HCT116 (cell line): ENCODE results near the gene EFL1. TPM values are rescaled to one million over a fixed set of nuclear protein-coding genes. Genes with fewer than 3 reads are reported as not detected.

Experiments
- ATAC-seq: fragments of 200-7000 bp; cut with Tn5 transposase; 2 replicates; pipeline ENCODE4 v1.9.1; 2020; ENCODE audit warnings: mild to moderate bottlenecking, moderate library complexity
- BruUV-seq: library from RNA; stranded (reverse); fragments of 400-500 nt; replicated peaks from 2 replicates; lab custom pipeline; 2021; lab: Mats Ljungman, UMichigan
- CTCF ChIA-PET: fragments of 300-600 bp; sonication (Branson Sonifier 250); formaldehyde crosslinking; loops from one replicate; lab custom pipeline; 2021; ENCODE audit warnings: antibody characterized with exemption; lab: Charles Lee
- POLR2A ChIA-PET: fragments of 300-600, 350-600 bp; sonication (Branson Sonifier 250); formaldehyde crosslinking; loops from one replicate; lab custom pipeline; 2021; ENCODE audit warnings: antibody characterized with exemption; lab: Charles Lee
- RAD21 ChIA-PET, 2 experiments: fragments of 300-600 bp; sonication (Branson Sonifier 250); formaldehyde crosslinking; loops; one replicate each; lab custom pipeline; 2023; ENCODE audit warnings: low total read pairs in 2 of 2; ENCODE audit not compliant: uncharacterized antibody in 2 of 2, unreplicated experiment in 2 of 2, low non-redundant PET in 1 of 2; lab: Charles Lee
- DNase-seq: peaks from one replicate; pipeline ENCODE4 v3.0.0-alpha.2; 2010; ENCODE audit warnings: low read depth, low spot score
- H2AFZ ChIP-seq: fragments of 200-600 bp; shearing (Covaris generic), sonication (generic); 2 replicates; pipeline ENCODE4 v1.6.1; 2017; ENCODE audit warnings: low read depth, mixed run types, mixed read lengths, antibody characterized with exemption, low read length; ENCODE audit not compliant: poor library complexity, severe bottlenecking
- H3K27ac ChIP-seq: 2 replicates; pipeline ENCODE4 v1.5.1; 2012; ENCODE audit warnings: low read depth, low read length
- H3K27me3 ChIP-seq: fragments of 200-600 bp; sonication (generic); 2 replicates; pipeline ENCODE4 v1.6.1; 2016; ENCODE audit warnings: mixed run types, low read length, mixed read lengths; ENCODE audit not compliant: insufficient read depth
- H3K36me3 ChIP-seq, 2 experiments: fragments of 200-500 bp in 1 of 2; fragments of 200-600 bp in 1 of 2; sonication (Bioruptor generic) in 1 of 2; sonication (generic) in 1 of 2; 2 replicates each; pipeline versions ENCODE4 v1.5.1 to v1.6.1; 2014 to 2016; ENCODE audit warnings: low read length in 2 of 2, inconsistent platforms in 1 of 2, mixed read lengths in 1 of 2, mixed run types in 1 of 2; ENCODE audit not compliant: insufficient read depth in 2 of 2, control insufficient read depth in 1 of 2
- H3K4me1 ChIP-seq, 2 experiments: fragments of 200-600 bp in 1 of 2; sonication (generic) in 1 of 2; 2 replicates each; pipeline versions ENCODE4 v1.5.1 to v1.6.1; 2012 to 2017; ENCODE audit warnings: low read length in 2 of 2, inconsistent platforms in 1 of 2, mild to moderate bottlenecking in 1 of 2, mixed read lengths in 1 of 2, mixed run types in 1 of 2, moderate library complexity in 1 of 2; ENCODE audit not compliant: insufficient read depth in 2 of 2, control insufficient read depth in 1 of 2
- H3K4me2 ChIP-seq: fragments of 200-600 bp; sonication (generic); 2 replicates; pipeline ENCODE4 v1.6.1; 2017; ENCODE audit warnings: mixed run types, low read length, mixed read lengths
- H3K4me3 ChIP-seq, 2 experiments: fragments of 200-600 bp in 1 of 2; sonication (generic) in 1 of 2; replicated peaks in 1 of 2; 2 replicates each; pipeline ENCODE4 v1.5.1; 2011 to 2016; ENCODE audit warnings: low read length in 2 of 2, control low read depth in 1 of 2, low read depth in 1 of 2, mild to moderate bottlenecking in 1 of 2, mixed read lengths in 1 of 2, mixed run types in 1 of 2
- H3K79me2 ChIP-seq: fragments of 200-600 bp; sonication (generic); 2 replicates; pipeline ENCODE4 v1.6.1; 2017; ENCODE audit warnings: mild to moderate bottlenecking, mixed run types, low read length, moderate library complexity, mixed read lengths; ENCODE audit not compliant: insufficient read depth
- H3K9ac ChIP-seq: fragments of 200-600 bp; sonication (generic); 2 replicates; pipeline ENCODE4 v1.6.1; 2016; ENCODE audit warnings: low read length, mixed read lengths
- H3K9me2 ChIP-seq: fragments of 200-600 bp; sonication (generic), shearing (Covaris generic); 2 replicates; pipeline ENCODE4 v1.6.1; 2017; ENCODE audit warnings: mixed run types, mild to moderate bottlenecking, moderate library complexity; ENCODE audit not compliant: insufficient read depth
- H3K9me3 ChIP-seq, 2 experiments: fragments of 200-500 bp in 1 of 2; fragments of 200-600 bp in 1 of 2; sonication (Bioruptor generic) in 1 of 2; sonication (generic) in 1 of 2; 2 replicates each; pipeline ENCODE4 v1.6.1; 2014 to 2017; ENCODE audit warnings: low read length in 2 of 2, mixed read lengths in 2 of 2, inconsistent platforms in 1 of 2, low read depth in 1 of 2, mild to moderate bottlenecking in 1 of 2, mixed run types in 1 of 2, moderate library complexity in 1 of 2; ENCODE audit not compliant: control insufficient read depth in 1 of 2, insufficient read depth in 1 of 2
- H4K20me1 ChIP-seq: fragments of 200-600 bp; sonication (generic), shearing (Covaris generic); 2 replicates; pipeline ENCODE4 v1.6.1; 2017; ENCODE audit warnings: mixed run types, mild to moderate bottlenecking, moderate library complexity; ENCODE audit not compliant: insufficient read depth
- FOSL1 ChIP-seq: IDR thresholded peaks from 2 replicates; pipeline ENCODE4 v1.6.1; 2012; ENCODE audit warnings: low read depth
- REST ChIP-seq: IDR thresholded peaks from 2 replicates; pipeline ENCODE4 v1.6.1; 2012; ENCODE audit warnings: low read depth
- SRF ChIP-seq: IDR thresholded peaks from 2 replicates; pipeline ENCODE4 v1.6.1; 2012; ENCODE audit warnings: low read depth
- TCF7L2 ChIP-seq: IDR thresholded peaks from 2 replicates; pipeline ENCODE4 v1.7.0; 2011; ENCODE audit warnings: borderline replicate concordance, inconsistent platforms; ENCODE audit not compliant: insufficient read depth, insufficient read length; ENCODE audit errors: extremely low read depth
- YY1 ChIP-seq: IDR thresholded peaks from 2 replicates; pipeline ENCODE4 v1.6.1; 2011; ENCODE audit warnings: low read length, low read depth, moderate library complexity, mild to moderate bottlenecking; ENCODE audit not compliant: insufficient replicate concordance; ENCODE audit errors: extremely low read depth
- ZFX ChIP-seq: fragments of 450-650 bp; IDR thresholded peaks from 2 replicates; pipeline ENCODE4 v1.6.1; 2017
- intact Hi-C: fragments of 100-400 bp; cut with micrococcal nuclease; formaldehyde crosslinking; loops from 2 replicates; pipeline ENCODE4 v1.10.0; 2022
- total RNA-seq: library from RNA; stranded (reverse); gene quantifications from one replicate; pipeline ENCODE4 v1.2.1, GENCODE V29; 2021; ENCODE audit not compliant: unreplicated experiment
- TF ChIP-seq, protein P1 (sequence below), 3 experiments: fragments of 200-600 bp in 1 of 3; sonication (generic) in 1 of 3; IDR thresholded peaks in 2 of 3; conservative IDR thresholded peaks in 1 of 3; 2 replicates each; pipeline ENCODE4 v1.5.1; 2012 to 2017; ENCODE audit warnings: low read depth in 2 of 3, low read length in 2 of 3, antibody characterized with exemption in 1 of 3, borderline replicate concordance in 1 of 3, control low read depth in 1 of 3, mild to moderate bottlenecking in 1 of 3, mixed read lengths in 1 of 3, mixed run types in 1 of 3, moderate library complexity in 1 of 3; ENCODE audit not compliant: insufficient read depth in 1 of 3

EFL1 gene
- total RNA-seq, 1 experiment from 2014 or later, result 12.7 TPM

GRCh38 chr15:82231233-82231632 is 31.3 kb downstream of the EFL1 start:
- H3K9ac ChIP-seq, result no peak overlapping the region
- H3K27me3 ChIP-seq, result no peaks in the 10 kb centered on the region
- intact Hi-C loops, result no loop called here
- H3K9me2 ChIP-seq, result no peaks in the 10 kb centered on the region
- DNase-seq, result no peak
- peaks cover 0 to 3% of the 10 kb centered on the region in 2 experiments; a peak in 1 of 4 replicates for H3K36me3 ChIP-seq
- RAD21 ChIA-PET, result no interaction called here
- H3K4me1 ChIP-seq, result no peaks in the 10 kb centered on the region
- TF ChIP-seq, protein P1, sequence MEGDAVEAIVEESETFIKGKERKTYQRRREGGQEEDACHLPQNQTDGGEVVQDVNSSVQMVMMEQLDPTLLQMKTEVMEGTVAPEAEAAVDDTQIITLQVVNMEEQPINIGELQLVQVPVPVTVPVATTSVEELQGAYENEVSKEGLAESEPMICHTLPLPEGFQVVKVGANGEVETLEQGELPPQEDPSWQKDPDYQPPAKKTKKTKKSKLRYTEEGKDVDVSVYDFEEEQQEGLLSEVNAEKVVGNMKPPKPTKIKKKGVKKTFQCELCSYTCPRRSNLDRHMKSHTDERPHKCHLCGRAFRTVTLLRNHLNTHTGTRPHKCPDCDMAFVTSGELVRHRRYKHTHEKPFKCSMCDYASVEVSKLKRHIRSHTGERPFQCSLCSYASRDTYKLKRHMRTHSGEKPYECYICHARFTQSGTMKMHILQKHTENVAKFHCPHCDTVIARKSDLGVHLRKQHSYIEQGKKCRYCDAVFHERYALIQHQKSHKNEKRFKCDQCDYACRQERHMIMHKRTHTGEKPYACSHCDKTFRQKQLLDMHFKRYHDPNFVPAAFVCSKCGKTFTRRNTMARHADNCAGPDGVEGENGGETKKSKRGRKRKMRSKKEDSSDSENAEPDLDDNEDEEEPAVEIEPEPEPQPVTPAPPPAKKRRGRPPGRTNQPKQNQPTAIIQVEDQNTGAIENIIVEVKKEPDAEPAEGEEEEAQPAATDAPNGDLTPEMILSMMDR (IDR thresholded peaks at IDR 0.05 in 2 of 3, conservative IDR thresholded peaks at IDR 0.05 in 1 of 3; ENCODE audit: borderline replicate concordance in 1 of 3, insufficient read depth in 1 of 3, low read depth in 2 of 3, low read length in 2 of 3), result no peak
- TF ChIP-seq REST (no peak), TCF7L2 (no peak), ZFX (no peak), YY1 (no peak), SRF (no peak), FOSL1 (no peak)
- TF ChIP-seq, all 23 proteins: peak for 0
- CTCF ChIA-PET, result no interaction called here
- BruUV-seq, result no TSS peak
- POLR2A ChIA-PET, result no interaction called here
- H3K9me3 ChIP-seq, result no peaks in the 10 kb centered on the region
- no peak overlapping the region for H3K4me3 ChIP-seq
- no peak for ATAC-seq
- H3K4me2 ChIP-seq, result no peak overlapping the region
- no peak overlapping the region for H3K27ac ChIP-seq
- H3K79me2 ChIP-seq, result no peaks in the 10 kb centered on the region
- H2AFZ ChIP-seq, result no peak overlapping the region
- no peaks in the 10 kb centered on the region for H4K20me1 ChIP-seq
